Fibroblast of skin of abdomen (primary cell): ENCODE results near the gene IGSF9.

Experiments
- DNase-seq: peaks from one replicate; pipeline ENCODE4 v3.0.0-alpha.2; 2013

Gene IGSF9

GRCh38 chr1:159972443-159973205 lies 27.2 kb upstream of the IGSF9 start:
- DNase-seq, result no peak

- no peak for DNase-seq
These were observed 25.5 kb upstream of the IGSF9 start for GRCh38 chr1:159970932-159971342.

- DNase-seq, result no peak
These were observed 23.5 kb upstream of the IGSF9 start for GRCh38 chr1:159968901-159969300.

GRCh38 chr1:159965263-159965662 lies 19.9 kb upstream of the IGSF9 start:
- no peak for DNase-seq

GRCh38 chr1:159964144-159964543 lies 18.7 kb upstream of the IGSF9 start:
- no peak for DNase-seq

- no peak for DNase-seq
These were observed 16.8 kb upstream of the IGSF9 start for GRCh38 chr1:159962176-159962575.

GRCh38 chr1:159961636-159962035 lies 16.2 kb upstream of the IGSF9 start:
- DNase-seq, result no peak

- peak; percentile 86 for DNase-seq
These were observed 15.4 kb upstream of the IGSF9 start for GRCh38 chr1:159960721-159961381.

DNA sequence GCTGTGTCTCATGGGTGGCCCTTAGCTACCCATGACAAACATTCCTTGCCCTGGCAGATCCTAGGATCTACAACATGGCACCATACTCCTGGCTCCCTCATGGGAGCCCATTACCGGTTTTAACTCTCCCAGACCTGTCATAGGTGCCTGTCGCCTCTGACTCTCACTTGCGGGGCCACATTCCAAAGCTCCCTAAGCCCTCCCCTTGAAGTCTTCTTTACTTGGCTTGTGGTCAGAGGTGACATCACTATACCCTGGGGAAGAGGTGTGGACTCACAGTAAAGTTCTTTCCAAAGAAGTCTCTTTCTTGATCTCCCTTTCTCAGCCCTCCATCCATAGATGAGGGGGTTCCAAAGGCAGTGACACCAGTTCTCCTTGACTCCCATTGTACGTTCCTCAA lies 14.0 kb upstream of the IGSF9 start:
- peak; percentile 13 for DNase-seq

GRCh38 chr1:159958719-159959380 lies 13.4 kb upstream of the IGSF9 start:
- no peak for DNase-seq

GRCh38 chr1:159957824-159958268 lies 12.4 kb upstream of the IGSF9 start:
- no peak for DNase-seq

- DNase-seq, result no peak
These were observed 10.0 kb upstream of the IGSF9 start for GRCh38 chr1:159955456-159955855.

DNA sequence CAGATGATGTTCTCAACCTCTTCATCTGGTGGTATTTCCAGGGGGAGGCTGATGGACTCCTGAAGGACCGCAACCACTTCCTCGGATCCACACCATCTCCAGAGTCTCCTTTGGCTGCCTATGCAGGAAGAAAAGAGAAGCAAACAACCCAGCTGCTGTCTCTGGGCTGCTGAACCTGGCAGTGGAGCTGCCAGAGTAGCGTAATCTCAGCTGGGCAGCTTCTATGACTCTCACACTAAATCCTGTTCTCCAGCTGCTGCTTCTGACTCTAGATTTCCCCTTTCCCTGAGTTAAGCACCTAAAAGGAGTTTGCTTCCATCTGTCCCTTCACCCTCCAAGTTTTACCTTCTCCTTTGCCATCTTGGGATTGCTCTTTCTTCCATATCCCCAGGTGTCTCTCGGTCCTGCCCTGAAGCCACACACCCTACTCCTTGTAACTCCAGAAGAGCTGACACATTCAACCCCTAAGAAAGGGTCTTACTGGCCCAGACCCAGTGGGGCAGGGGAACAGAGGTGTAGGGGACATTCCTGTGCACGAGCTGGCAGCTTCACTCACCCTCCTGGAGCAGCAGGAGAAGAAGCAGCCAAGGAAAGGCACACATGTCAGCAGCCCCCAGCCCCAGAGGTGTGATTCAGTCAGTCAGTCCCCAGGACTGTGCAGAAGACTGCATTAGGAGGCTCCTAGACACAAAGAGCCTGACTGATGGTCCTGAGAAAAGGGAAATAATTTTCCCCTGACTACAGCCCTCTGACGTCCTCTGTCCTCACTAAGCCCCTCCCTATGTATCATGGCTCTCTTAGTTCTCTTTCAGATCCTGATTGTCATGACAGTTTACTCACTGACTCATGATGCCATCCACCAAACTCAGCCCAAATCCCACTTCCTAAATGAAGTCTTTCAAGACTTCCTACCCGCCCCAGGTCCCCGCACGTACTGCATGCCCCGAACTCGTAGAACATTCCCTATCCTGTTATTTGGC lies 8.4 kb upstream of the IGSF9 start, which contains the start of gene SLAMF9:
SLAMF9 (minus strand) TSS at position 702 of the 980 bp plus-strand sequence; CDS start at position 602, 100 bp downstream.
- peak; percentile 49 for DNase-seq

- DNase-seq, result no peak
These were observed 7.5 kb upstream of the IGSF9 start for GRCh38 chr1:159952932-159953331.

DNA sequence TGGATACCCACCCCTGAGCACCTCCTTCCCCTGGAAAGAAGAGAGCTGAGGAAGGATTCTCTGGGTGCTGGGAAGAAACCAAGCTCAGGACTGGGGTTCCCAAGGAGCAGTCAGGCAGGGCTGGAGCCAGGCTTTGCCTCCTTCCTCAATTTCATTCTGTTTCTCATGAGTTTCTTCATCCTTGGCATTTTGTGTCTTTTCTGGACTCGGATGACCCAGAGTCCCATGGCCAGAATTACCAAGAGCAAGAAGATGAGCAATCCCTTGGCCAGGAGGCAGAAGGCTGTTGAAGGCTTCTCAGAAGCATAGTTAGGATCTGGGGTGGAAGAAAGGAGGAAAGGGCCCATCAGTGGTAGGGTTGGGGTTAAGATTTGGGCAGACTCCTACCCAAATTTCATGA lies 6.1 kb upstream of the IGSF9 start:
- DNase-seq, result no peak

DNA sequence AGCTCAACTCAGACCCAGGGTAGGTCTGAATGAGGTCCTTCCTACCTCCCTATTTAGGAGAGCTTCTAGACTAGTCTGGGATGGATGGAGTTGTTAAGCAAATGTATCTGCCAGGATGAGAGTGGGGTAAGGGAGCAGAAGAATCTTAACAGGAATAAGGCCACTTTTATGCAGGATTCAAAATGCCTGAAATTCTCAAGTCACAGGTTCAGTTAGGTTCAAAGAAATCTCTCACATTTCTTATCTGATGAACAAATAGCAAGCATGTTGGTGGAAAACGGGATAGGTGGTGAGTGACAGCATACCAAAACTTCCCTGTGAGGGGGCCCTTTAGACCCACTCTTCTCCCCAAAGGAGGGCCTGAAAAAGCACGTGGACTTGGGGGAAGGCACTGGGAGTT lies 5.6 kb upstream of the IGSF9 start:
- DNase-seq, result no peak

DNA sequence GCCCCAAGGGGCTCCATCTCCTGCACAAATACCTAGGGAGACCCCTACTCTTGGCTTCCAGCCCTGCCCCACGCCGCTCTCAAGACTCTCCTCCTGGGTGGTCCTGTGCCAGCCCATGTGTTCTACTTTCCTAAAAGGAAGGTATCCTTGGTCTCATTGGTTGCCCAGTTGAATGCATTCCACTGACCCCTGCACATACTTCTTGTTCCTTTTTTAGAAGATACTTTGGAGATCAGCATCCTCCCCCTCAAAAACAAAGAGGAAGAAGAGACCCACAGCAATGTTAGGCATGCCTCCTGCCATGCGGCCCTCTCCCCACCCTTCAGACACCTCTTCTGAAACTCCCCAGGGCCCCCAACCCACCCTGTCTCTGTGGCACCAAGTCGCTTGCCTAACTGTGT lies 4.6 kb upstream of the IGSF9 start:
- DNase-seq, result no peak

DNA sequence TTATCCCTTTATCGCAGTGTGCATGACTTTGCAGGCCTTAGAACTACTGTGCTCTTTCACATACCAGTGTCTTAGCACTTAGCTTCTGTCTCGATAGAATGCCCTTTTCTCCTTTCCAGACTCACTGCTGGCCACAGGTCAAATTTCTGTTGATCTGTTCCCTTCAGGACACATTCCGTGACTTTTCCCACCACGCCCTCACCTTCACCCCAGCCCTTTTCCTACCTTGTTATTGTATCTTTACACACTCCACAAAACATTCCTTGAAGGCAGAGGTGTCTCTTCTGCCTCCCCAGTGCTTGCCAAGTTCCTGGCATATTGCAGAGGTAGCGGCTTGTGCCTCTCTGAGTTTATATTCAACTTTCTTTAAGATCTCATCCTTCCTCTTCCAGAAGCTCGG lies 3.7 kb upstream of the IGSF9 start:
- DNase-seq, result no peak

DNA sequence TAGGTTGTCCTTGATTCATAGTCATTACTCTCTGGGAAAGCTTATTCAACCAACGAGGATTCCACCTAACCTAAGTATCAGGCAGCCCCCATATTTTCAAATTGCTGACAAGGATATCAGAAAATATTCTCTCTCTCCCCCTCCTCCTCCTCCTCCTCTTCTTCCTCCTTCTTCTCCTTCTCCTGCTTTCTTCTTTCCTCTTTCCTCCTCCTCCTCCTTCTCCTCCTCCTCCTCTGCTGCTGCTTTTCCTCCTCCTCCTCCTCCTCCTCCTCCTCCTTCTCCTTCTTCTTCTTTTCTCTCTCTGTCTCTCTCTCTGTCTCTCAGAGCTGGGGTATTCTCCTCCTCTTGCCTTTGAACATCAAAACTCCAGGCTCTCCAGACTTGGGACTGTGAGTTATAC lies 2.5 kb upstream of the IGSF9 start:
- DNase-seq, result no peak

DNA sequence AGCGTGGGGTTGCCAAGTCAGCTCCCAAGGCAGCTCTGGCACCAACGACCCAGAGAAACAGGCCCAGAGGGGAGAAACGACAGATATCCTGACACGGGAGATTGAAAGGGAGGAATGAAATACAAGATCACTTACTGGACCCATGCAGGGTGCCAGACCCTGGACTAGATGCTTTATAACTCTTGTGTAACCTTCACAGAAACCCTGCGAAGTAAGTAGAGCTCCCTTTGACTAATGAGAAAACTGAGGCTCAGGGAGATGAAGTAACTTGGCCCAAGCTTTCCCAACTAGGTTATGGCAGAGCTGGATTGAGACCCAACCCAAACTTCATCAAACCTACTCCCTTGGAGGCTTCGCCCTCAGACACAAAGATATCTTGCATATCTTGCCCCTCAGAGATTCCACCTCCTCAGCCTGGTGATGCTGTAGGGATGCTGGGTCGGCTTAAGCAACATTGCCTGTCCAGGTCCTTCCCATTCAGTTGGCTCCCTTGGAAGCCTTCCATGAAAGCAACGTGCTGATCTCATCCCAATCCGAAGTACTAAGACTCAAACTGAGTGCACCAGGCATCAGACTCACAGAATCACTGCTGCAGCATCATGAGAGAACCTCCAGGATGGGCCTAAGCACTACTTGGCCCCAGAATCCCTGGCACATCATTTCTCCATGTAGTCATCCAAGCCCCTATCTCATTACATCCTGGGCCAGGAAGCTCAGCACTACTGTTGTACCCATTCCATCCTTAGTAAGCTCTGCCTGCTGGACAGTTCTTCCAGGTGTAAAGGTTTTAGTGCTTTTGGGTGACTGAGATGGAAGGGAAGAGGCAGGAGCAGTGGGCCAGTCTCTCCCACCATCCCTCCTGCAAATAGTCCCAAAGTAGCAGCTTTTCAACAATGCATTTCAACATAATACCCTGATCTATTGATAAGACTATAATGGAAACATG lies 1.1 kb upstream of the IGSF9 start:
- DNase-seq, result no peak
